Mucosa of descending colon (tissue), 3 donors: ENCODE measurements around the gene DNAH3. TPM values are rescaled to one million over a fixed set of nuclear protein-coding genes. Genes with fewer than 3 reads are reported as not detected.
"Not testable (repeated sequence)": the region's sequence is repeated elsewhere in the genome, so short reads cannot be mapped to it uniquely, and the experiment has no call there.

ENCODE experiments used
- ATAC-seq: fragments of 200-7000 bp; cut with Tn5 transposase; one replicate; pipeline ENCODE4 v1.9.1; 2020; ENCODE audit warnings: mild to moderate bottlenecking, moderate library complexity
- DNase-seq, 3 donors: peaks; one replicate each; pipeline ENCODE4 v3.0.0-alpha.2; 2020
- H3K36me3 ChIP-seq: fragments of 200-600 bp; one replicate; pipeline ENCODE4 v1.8.0; 2021; ENCODE audit warnings: low read depth, mild to moderate bottlenecking
- H3K4me1 ChIP-seq: fragments of 200-600 bp; one replicate; pipeline ENCODE4 v1.8.0; 2021; ENCODE audit warnings: low read depth, mild to moderate bottlenecking
- H3K4me3 ChIP-seq: fragments of 200-600 bp; one replicate; pipeline ENCODE4 v1.8.0; 2021; ENCODE audit warnings: mild to moderate bottlenecking
- H3K9me3 ChIP-seq: fragments of 200-600 bp; one replicate; pipeline ENCODE4 v1.8.0; 2021; ENCODE audit warnings: mild to moderate bottlenecking
- intact Hi-C, 2 donors: fragments of 100-400 bp; cut with DNase I in 1 of 2; cut with micrococcal nuclease in 1 of 2; formaldehyde crosslinking; loops; one replicate each; pipeline versions ENCODE4 v1.11.0 to v1.11.1; 2022; cut with DNase I, micrococcal nuclease
- total RNA-seq, 3 donors: library from RNA; stranded (reverse); fragmentation: NEBNext Ultra II Directional in 2 of 3; extraction: Animal tissue kit (Norgen Biotek cat#: 25700) in 2 of 3; gene quantifications; one replicate each; pipeline versions ENCODE4 v1.2.1 to v1.2.4, GENCODE V29; 2021 to 2023
- TF ChIP-seq, protein P1 (sequence below): fragments of 200-600 bp; IDR thresholded peaks from one replicate; pipeline ENCODE4 v1.8.0; 2022; ENCODE audit warnings: antibody characterized with exemption, mild to moderate bottlenecking
- donor health status: DM: no; HTN: no; CAD: no; lungs with moderate emphysema.
- donor health status: DM: no; HTN: no; CAD: no.
- donor health status: DM: no; HTN: yes; CAD: no.

The DNAH3 gene
- total RNA-seq, 3 donors from 2014 or later, result 2.2 to 6.4 (median 2.9) TPM

DNA sequence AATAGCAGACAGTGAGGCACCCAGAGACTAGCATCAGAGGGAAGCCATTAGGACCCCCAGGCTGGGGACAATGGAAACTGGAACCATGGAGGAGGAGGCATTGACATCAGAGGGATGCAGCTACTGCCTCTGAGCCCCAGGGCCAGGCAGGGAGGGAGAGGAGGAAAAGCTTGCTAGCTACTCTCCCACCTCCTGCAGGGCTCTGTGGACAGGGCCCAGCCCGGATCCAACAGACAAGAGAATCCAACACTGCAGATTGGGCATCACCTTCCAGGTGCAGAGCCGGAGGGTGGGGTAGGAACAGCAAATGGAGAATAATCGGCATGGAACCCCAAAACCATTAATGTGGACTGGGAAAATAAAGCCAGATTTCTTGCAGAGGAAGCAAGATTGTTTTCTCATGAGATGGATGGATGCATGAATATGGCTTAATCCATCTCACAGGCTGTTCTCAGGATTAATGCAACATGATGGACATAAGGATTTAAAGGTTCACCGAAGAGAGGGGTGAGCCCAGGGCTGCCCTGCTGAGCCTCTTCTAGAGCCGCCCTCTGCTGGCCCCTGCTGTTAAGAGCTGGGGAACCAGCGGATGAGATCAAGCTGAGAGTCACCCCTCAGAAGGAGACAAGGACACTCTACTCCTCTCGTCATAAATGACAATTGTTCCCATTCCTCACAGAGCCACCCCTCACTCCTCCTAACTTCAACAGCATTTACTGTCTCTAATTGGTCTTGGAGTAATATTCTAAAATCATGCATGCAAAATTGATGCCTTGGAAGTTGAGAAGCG is 48.8 kb downstream of the DNAH3 start:
- ATAC-seq, result peak; percentile 37

DNA sequence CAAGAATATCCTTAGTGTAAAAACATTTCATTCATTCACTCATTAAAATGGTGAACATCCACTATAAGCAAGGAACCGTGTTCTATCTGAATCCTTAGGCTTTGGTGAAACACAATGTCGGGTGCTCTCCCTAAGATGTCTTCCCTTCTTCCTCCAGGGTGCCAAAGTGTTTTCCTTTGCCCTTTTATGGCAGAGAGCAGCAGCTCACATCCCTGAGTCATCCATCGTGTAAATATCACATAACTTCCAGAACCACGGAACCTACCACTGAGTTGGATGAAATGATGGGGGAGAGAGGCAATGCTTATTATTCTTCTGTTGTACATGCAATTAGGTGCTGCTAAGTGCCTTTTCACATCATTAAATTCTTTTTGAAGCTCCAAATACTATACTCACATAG is 50.2 kb downstream of the DNAH3 start:
- Histone ChIP-seq H3K9me3 (no peaks in the 10 kb centered on the region), H3K36me3 (no peaks in the 10 kb centered on the region), H3K4me3 (no peak overlapping the region), H3K4me1 (no peaks in the 10 kb centered on the region)
- TF ChIP-seq, protein P1, sequence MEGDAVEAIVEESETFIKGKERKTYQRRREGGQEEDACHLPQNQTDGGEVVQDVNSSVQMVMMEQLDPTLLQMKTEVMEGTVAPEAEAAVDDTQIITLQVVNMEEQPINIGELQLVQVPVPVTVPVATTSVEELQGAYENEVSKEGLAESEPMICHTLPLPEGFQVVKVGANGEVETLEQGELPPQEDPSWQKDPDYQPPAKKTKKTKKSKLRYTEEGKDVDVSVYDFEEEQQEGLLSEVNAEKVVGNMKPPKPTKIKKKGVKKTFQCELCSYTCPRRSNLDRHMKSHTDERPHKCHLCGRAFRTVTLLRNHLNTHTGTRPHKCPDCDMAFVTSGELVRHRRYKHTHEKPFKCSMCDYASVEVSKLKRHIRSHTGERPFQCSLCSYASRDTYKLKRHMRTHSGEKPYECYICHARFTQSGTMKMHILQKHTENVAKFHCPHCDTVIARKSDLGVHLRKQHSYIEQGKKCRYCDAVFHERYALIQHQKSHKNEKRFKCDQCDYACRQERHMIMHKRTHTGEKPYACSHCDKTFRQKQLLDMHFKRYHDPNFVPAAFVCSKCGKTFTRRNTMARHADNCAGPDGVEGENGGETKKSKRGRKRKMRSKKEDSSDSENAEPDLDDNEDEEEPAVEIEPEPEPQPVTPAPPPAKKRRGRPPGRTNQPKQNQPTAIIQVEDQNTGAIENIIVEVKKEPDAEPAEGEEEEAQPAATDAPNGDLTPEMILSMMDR, result no peak
- no peak for DNase-seq
- no peak for ATAC-seq
- intact Hi-C loops, result no loop called here

More for the DNA sequence above, 48.8 kb downstream of the DNAH3 start:
- no peaks in the 10 kb centered on the region for H3K9me3 ChIP-seq
- intact Hi-C loops, result no loop called here
- DNase-seq, result peak in 1 of 3 donors; percentile 25
- H3K36me3 ChIP-seq, result no peaks in the 10 kb centered on the region
- no peaks in the 10 kb centered on the region for H3K4me1 ChIP-seq
- TF ChIP-seq, protein P1, result no peak
- no peak overlapping the region for H3K4me3 ChIP-seq

DNA sequence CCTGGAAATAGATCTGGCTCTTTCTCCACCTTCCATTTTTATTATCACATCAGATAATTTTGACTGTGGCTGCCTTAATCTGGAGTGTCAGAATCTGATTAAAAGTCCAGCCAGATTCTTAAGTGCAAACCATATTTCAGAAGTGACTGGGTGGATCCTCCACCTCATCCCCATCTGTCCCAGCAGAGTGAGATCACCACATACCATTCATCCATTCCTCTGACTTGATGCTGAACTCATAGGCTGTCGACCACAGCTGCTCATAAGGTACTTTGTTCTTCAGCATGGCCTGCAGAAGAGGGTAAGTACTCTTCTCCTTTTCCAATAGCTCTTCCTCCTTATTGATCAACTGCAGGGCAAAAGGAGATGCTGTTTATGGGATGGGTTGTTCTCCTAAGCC is 53.5 kb downstream of the DNAH3 start:
- intact Hi-C loops, result no loop called here
- ATAC-seq, result no peak
- TF ChIP-seq, protein P1, result no peak

DNA sequence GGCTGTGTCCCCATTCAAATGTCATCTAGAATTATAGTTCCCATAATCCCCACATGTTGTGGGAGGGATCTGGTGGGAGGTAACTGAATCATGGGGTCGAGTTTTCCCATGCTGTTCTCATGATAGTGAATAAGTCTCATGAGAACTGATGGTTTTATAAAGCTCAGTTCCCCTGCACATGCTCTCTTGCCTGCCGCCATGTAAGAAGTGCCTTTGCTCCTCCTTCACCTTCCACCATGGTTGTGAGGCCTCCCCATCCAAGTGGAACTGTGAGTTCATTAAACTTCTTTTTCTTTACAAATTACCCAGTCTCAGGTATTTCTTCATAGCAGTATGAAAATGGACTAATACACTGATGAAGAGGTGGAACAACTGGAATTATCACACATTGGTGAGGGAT is 55.9 kb downstream of the DNAH3 start:
- DNase-seq, H3K36me3 ChIP-seq, intact Hi-C loops, H3K4me1 ChIP-seq, H3K4me3 ChIP-seq, H3K9me3 ChIP-seq, ATAC-seq: not testable (repeated sequence)

More for the DNA sequence above, 53.5 kb downstream of the DNAH3 start:
- H3K4me3 ChIP-seq, result no peak overlapping the region
- no peaks in the 10 kb centered on the region for H3K36me3 ChIP-seq
- H3K4me1 ChIP-seq, result no peaks in the 10 kb centered on the region
- no peak for DNase-seq
- H3K9me3 ChIP-seq, result no peaks in the 10 kb centered on the region

DNA sequence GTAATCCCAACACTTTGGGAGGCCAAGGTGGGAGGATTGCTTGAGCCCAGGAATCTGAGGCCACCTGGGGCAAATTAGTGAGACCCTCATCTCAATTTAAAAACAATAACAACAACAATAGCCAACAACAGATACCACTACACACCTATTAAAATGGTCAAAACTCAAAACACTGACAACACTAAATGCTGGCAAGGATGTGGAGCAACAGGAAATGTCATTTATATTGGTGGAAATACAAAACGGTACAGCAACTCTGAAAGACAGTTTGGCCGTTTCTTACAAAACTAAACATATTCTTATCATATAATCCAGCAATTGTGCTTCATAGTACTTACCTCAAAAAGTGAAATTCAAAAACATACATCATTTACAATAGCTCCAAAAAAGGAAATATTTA is 57.7 kb downstream of the DNAH3 start:
- no peaks in the 10 kb centered on the region for H3K9me3 ChIP-seq
- no peak for DNase-seq
- ATAC-seq, result no peak
- H3K4me1 ChIP-seq, result no peaks in the 10 kb centered on the region
- intact Hi-C loops, result no loop called here
- no peaks in the 10 kb centered on the region for H3K36me3 ChIP-seq
- no peak overlapping the region for H3K4me3 ChIP-seq
- TF ChIP-seq, protein P1, result no peak

DNA sequence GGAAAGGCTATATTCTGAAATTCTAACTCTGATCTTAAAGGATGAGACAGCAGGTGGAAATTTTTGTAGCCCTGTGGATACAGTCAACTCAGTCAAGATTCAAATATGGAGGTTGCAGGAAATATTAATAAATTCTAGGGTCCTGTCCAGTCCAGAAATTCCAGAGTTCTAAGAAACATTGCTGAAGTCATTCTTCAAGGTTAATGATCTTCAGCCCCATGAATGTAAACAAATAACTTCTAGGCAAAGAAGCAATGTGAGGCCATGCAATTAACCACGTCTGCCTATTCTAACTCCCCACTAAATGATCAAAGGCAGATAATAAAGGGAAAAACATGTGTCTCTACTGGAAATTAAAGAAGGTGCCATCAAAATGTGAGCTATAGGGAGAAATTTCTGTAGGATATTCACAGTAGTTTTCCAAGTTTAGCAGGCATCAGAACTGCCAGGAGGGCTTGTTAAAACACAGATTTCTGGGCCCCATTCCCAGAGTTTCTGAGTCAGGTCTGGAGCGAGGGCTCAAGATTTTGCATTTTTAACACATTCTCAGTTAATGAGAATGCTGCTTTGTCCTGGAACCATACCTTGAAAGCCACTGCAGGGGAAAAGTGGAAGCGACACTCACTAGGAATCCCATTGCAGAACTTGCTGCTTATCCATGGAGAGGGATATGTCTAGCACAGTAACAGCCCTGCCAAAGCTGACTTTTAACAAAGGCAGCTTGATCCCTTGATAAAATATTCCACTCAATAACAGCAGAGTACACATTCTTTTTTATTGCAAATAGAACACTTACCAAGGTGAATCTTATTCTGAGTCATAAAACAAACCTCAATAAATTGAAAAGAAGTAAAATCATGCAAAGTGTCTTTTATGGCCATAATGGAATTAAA is 61.8 kb downstream of the DNAH3 start:
- ATAC-seq (no peak), DNase-seq (no peak)
- intact Hi-C loops, result loop anchor here in 1 of 2 donors (5.0 kb wide), 1 partner anchor 242 kb away; no protein-coding TSS in a partner anchor
- no peaks in the 10 kb centered on the region for H3K36me3 ChIP-seq
- no peaks in the 10 kb centered on the region for H3K9me3 ChIP-seq
- H3K4me1 ChIP-seq, result no peaks in the 10 kb centered on the region
- H3K4me3 ChIP-seq, result no peak overlapping the region
- TF ChIP-seq, protein P1, result no peak
